GM21717 (cell line): Measurements from ENCODE around the gene IL20RA.

Source experiments
- ATAC-seq: cut with Tn5 transposase; IDR thresholded peaks from one replicate; pipeline ENCODE4 v1.9.1; 2021; ENCODE audit warnings: mild to moderate bottlenecking, moderate library complexity; ENCODE audit not compliant: unreplicated experiment

IL20RA gene

GRCh38 chr6:137045222-137045789 lies 541 bp upstream of the IL20RA start:
- ATAC-seq: no peak

GRCh38 chr6:137043710-137044365 lies 927 bp downstream of the IL20RA start:
- ATAC-seq: no peak

GRCh38 chr6:137040393-137040792 lies 4.4 kb downstream of the IL20RA start:
- no peak for ATAC-seq

- ATAC-seq: no peak
Measured at GRCh38 chr6:137039010-137039409, 5.8 kb downstream of the IL20RA start.

- ATAC-seq: no peak
Measured at GRCh38 chr6:137036566-137037300, 8.0 kb downstream of the IL20RA start.

GRCh38 chr6:137033828-137034227 lies 10.9 kb downstream of the IL20RA start:
- peak; percentile 85 for ATAC-seq

GRCh38 chr6:137031122-137031521 lies 13.6 kb downstream of the IL20RA start:
- no peak for ATAC-seq

GRCh38 chr6:137028912-137029311 lies 15.9 kb downstream of the IL20RA start:
- ATAC-seq: no peak

GRCh38 chr6:137025786-137026730 lies 18.7 kb downstream of the IL20RA start:
- no peak for ATAC-seq

- no peak for ATAC-seq
Measured at GRCh38 chr6:137024237-137024990, 20.4 kb downstream of the IL20RA start.

- ATAC-seq: no peak
Measured at GRCh38 chr6:137020776-137021175, 24.0 kb downstream of the IL20RA start.

- no peak for ATAC-seq
Measured at GRCh38 chr6:137019476-137020272, 25.1 kb downstream of the IL20RA start.

GRCh38 chr6:137017081-137017480 lies 27.7 kb downstream of the IL20RA start:
- ATAC-seq: no peak

GRCh38 chr6:137016356-137016755 lies 28.4 kb downstream of the IL20RA start:
- no peak for ATAC-seq

GRCh38 chr6:137015943-137016342 lies 28.8 kb downstream of the IL20RA start:
- no peak for ATAC-seq

- no peak for ATAC-seq
Measured at GRCh38 chr6:137013738-137014602, 30.8 kb downstream of the IL20RA start.

- ATAC-seq: no peak
Measured at GRCh38 chr6:137013031-137013430, 31.7 kb downstream of the IL20RA start.

GRCh38 chr6:137011406-137011805 lies 33.4 kb downstream of the IL20RA start:
- no peak for ATAC-seq
